Urinary bladder (tissue), 4 donors: ENCODE data around the gene GATA6. TPM values are rescaled to one million over a fixed set of nuclear protein-coding genes. Genes with fewer than 3 reads are reported as not detected.

ENCODE experiments used
- DNase-seq: peaks from one replicate; pipeline ENCODE4 v3.0.0-alpha.2; 2015; ENCODE audit errors: extremely low spot score
- H3K27ac ChIP-seq: one replicate; pipeline ENCODE4 v1.5.1; 2013; ENCODE audit warnings: low read depth, mild to moderate bottlenecking, moderate library complexity
- H3K36me3 ChIP-seq: one replicate; pipeline ENCODE4 v1.6.1; 2013; ENCODE audit warnings: mild to moderate bottlenecking, moderate library complexity; ENCODE audit not compliant: insufficient read depth
- H3K4me1 ChIP-seq: one replicate; pipeline ENCODE4 v1.6.1; 2013; ENCODE audit warnings: mild to moderate bottlenecking, moderate library complexity; ENCODE audit not compliant: insufficient read depth
- H3K4me3 ChIP-seq: one replicate; pipeline ENCODE4 v1.5.1; 2013; ENCODE audit warnings: low read depth, low read length
- WGBS: extraction: QIAGEN DNeasy Blood & Tissue Kit; methylation state at CpG from one replicate; pipeline ENCODE4 v1.1.7; 2013; 5-methylcytosine and 5-hydroxymethylcytosine counted together
- polyA plus RNA-seq: library from polyadenylated mRNA; stranded (reverse); fragments of 200-250 nt; gene quantifications from one replicate; pipeline ENCODE4 v1.2.3, GENCODE V29; 2013
- total RNA-seq: library from RNA; depleted of rRNA; stranded (reverse); fragments of >200 nt; gene quantifications from one replicate; pipeline ENCODE4 v1.2.3, GENCODE V29; 2014
- donor health status: healthy with polysubstance abuse.
- donor health status: healthy.

The GATA6 gene
- total and polyA plus RNA-seq, 2 donors = 40.1 to 42.0 TPM

- no peaks in the 10 kb centered on the region for H3K36me3 ChIP-seq
- peak overlapping the region; percentile 83 for H3K27ac ChIP-seq
- under 1% methylated on average over 66 of the region's 66 CpGs for WGBS
- H3K4me1 ChIP-seq = no peaks in the 10 kb centered on the region
- peak overlapping the region; percentile 79 for H3K4me3 ChIP-seq
- DNase-seq = no peak
These were observed 1.2 kb downstream of the GATA6 start for GRCh38 chr18:22170421-22171257.

GRCh38 chr18:22171258-22172119 is 2.1 kb downstream of the GATA6 start:
- Histone ChIP-seq H3K36me3 (no peaks in the 10 kb centered on the region), H3K27ac (peak overlapping the region; percentile 83), H3K4me3 (peak overlapping the region; percentile 79), H3K4me1 (no peaks in the 10 kb centered on the region)
- 2% methylated on average over 119 of the region's 120 CpGs for WGBS
- no peak for DNase-seq

- Histone ChIP-seq H3K4me1 (no peaks in the 10 kb centered on the region), H3K4me3 (peak overlapping the region; percentile 79), H3K36me3 (no peaks in the 10 kb centered on the region), H3K27ac (peak overlapping the region; percentile 83)
- DNase-seq = no peak
- WGBS = 16% methylated on average over 34 of the region's 34 CpGs
These were observed 2.8 kb downstream of the GATA6 start for GRCh38 chr18:22172120-22172582.

GRCh38 chr18:22172594-22173049 is 3.2 kb downstream of the GATA6 start:
- peak overlapping the region; percentile 79 for H3K4me3 ChIP-seq
- WGBS = 23% methylated on average over 7 of the region's 7 CpGs
- H3K27ac ChIP-seq = peak overlapping the region; percentile 83

GRCh38 chr18:22173221-22173927 is 4.0 kb downstream of the GATA6 start:
- Histone ChIP-seq H3K36me3 (no peaks in the 10 kb centered on the region), H3K27ac (no peak overlapping the region), H3K4me3 (peak overlapping the region; percentile 79), H3K4me1 (no peaks in the 10 kb centered on the region)
- 25% methylated on average over 22 of the region's 22 CpGs for WGBS
- no peak for DNase-seq

More at GRCh38 chr18:22172594-22173049, 3.2 kb downstream of the GATA6 start:
- Histone ChIP-seq H3K36me3 (no peaks in the 10 kb centered on the region), H3K4me1 (no peaks in the 10 kb centered on the region)
- no peak for DNase-seq

GRCh38 chr18:22173928-22174301 is 4.5 kb downstream of the GATA6 start:
- Histone ChIP-seq H3K27ac (peak overlapping the region; percentile 3), H3K4me1 (no peaks in the 10 kb centered on the region), H3K36me3 (no peaks in the 10 kb centered on the region), H3K4me3 (peak overlapping the region; percentile 79)
- no peak for DNase-seq
- 22% methylated on average over 6 of the region's 6 CpGs for WGBS

GRCh38 chr18:22174341-22175145 is 5.2 kb downstream of the GATA6 start:
- Histone ChIP-seq H3K4me1 (no peaks in the 10 kb centered on the region), H3K27ac (no peak overlapping the region), H3K4me3 (peak overlapping the region; percentile 79), H3K36me3 (no peaks in the 10 kb centered on the region)
- 25% methylated on average over 6 of the region's 6 CpGs for WGBS
- DNase-seq = no peak

- no peak for DNase-seq
- Histone ChIP-seq H3K4me3 (peak overlapping the region; percentile 79), H3K4me1 (no peaks in the 10 kb centered on the region), H3K36me3 (no peaks in the 10 kb centered on the region), H3K27ac (peak overlapping the region; percentile 47)
- WGBS = 34% methylated on average over 4 of the region's 4 CpGs
These were observed 6.0 kb downstream of the GATA6 start for GRCh38 chr18:22175346-22175745.

- Histone ChIP-seq H3K4me3 (peak overlapping the region; percentile 58), H3K27ac (peak overlapping the region; percentile 76)
These were observed 7.3 kb downstream of the GATA6 start for GRCh38 chr18:22176420-22177326.

GRCh38 chr18:22177327-22177871 is 8.0 kb downstream of the GATA6 start:
- WGBS = 37% methylated on average over 13 of the region's 13 CpGs
- DNase-seq = no peak
- peak overlapping the region; percentile 76 for H3K27ac ChIP-seq
- no peaks in the 10 kb centered on the region for H3K4me1 ChIP-seq
- H3K4me3 ChIP-seq = peak overlapping the region; percentile 58
- H3K36me3 ChIP-seq = no peaks in the 10 kb centered on the region

More at GRCh38 chr18:22176420-22177326, 7.3 kb downstream of the GATA6 start:
- H3K4me1 ChIP-seq = no peaks in the 10 kb centered on the region
- no peaks in the 10 kb centered on the region for H3K36me3 ChIP-seq
- no peak for DNase-seq
- WGBS = 16% methylated on average over 71 of the region's 71 CpGs

GRCh38 chr18:22179174-22179573 is 9.8 kb downstream of the GATA6 start:
- no peaks in the 10 kb centered on the region for H3K4me1 ChIP-seq
- peak overlapping the region; percentile 23 for H3K27ac ChIP-seq
- H3K4me3 ChIP-seq = no peak overlapping the region
- H3K36me3 ChIP-seq = no peaks in the 10 kb centered on the region
- DNase-seq = no peak

GRCh38 chr18:22179631-22180030 is 10.2 kb downstream of the GATA6 start:
- Histone ChIP-seq H3K4me1 (no peaks in the 10 kb centered on the region), H3K4me3 (no peak overlapping the region), H3K27ac (no peak overlapping the region), H3K36me3 (no peaks in the 10 kb centered on the region)
- 36% methylated on average over 1 of the region's 1 CpG for WGBS
- DNase-seq = no peak
